ENCODE measurements around the gene DENND2D. TPM values are rescaled to one million over a fixed set of nuclear protein-coding genes. Genes with fewer than 3 reads are reported as not detected.
A peak's percentile ranks its signal among the peaks of the same experiment; 100 is the strongest.

DENND2D gene
- total RNA-seq, 1 donor from 2014 or later: 2.6 TPM

DNA sequence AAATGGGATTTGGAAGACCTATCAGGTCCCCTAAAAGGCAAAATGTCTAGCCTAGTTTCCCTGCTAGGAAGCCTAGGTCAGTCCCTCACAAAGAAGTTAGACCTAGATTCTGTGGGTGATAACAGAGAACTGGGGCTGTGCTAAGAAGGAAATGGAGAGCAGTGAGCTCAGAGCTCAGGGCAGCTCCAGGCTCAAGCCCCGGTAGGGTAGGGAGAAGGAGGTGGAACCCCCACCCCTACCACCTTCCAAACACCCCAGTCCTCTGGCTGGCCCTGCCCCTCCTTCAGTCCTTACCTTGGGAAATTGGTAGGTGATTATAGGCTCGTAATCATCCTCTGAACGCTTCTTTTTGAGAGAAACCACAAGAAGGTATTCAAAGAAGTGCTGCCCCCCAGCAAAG, 1.1 kb downstream of the DENND2D start:
- TF ChIP-seq, protein P1, sequence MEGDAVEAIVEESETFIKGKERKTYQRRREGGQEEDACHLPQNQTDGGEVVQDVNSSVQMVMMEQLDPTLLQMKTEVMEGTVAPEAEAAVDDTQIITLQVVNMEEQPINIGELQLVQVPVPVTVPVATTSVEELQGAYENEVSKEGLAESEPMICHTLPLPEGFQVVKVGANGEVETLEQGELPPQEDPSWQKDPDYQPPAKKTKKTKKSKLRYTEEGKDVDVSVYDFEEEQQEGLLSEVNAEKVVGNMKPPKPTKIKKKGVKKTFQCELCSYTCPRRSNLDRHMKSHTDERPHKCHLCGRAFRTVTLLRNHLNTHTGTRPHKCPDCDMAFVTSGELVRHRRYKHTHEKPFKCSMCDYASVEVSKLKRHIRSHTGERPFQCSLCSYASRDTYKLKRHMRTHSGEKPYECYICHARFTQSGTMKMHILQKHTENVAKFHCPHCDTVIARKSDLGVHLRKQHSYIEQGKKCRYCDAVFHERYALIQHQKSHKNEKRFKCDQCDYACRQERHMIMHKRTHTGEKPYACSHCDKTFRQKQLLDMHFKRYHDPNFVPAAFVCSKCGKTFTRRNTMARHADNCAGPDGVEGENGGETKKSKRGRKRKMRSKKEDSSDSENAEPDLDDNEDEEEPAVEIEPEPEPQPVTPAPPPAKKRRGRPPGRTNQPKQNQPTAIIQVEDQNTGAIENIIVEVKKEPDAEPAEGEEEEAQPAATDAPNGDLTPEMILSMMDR (IDR thresholded peaks at IDR 0.05; ENCODE audit: unreplicated experiment): no peak
- peaks cover 4% of the 10 kb centered on the region for H3K27me3 Mint-ChIP-seq
- H3K4me1 Mint-ChIP-seq (ENCODE audit: low read depth): peaks cover 23% of the 10 kb centered on the region
- H3K27ac Mint-ChIP-seq: no peak overlapping the region
- H3K9me3 Mint-ChIP-seq (ENCODE audit: low read depth): no peaks in the 10 kb centered on the region
- no peak overlapping the region for H3K4me3 Mint-ChIP-seq (ENCODE audit: low read depth)
- H3K36me3 Mint-ChIP-seq (ENCODE audit: insufficient read depth): no peaks in the 10 kb centered on the region
- DNase-seq (ENCODE audit: low spot score, unreplicated experiment): no peak

DNA sequence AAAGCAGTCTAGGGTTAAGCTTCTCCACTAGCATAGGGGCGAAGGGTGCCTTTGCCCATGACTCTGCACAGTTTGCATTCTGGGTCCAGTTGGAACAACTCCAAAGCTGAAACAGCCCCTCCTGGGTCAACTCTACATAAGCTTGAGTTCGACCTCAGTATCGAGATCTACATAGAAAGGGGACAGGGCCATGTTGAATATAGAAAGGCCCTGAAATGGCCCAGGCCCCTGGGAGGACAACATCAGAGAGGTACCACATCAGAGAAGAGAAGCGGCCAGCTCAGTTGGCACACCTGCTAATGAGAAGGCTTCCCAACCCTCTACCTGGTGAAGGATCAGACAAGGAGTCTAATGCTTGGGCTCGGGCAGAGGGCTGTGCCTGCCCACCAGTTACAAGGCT, 1.6 kb downstream of the DENND2D start:
- TF ChIP-seq, protein P1 (IDR thresholded peaks at IDR 0.05; ENCODE audit: unreplicated experiment): no peak
- H3K9me3 Mint-ChIP-seq (ENCODE audit: low read depth): no peaks in the 10 kb centered on the region
- H3K4me1 Mint-ChIP-seq (ENCODE audit: low read depth): peaks cover 23% of the 10 kb centered on the region
- H3K36me3 Mint-ChIP-seq (ENCODE audit: insufficient read depth): no peaks in the 10 kb centered on the region
- H3K4me3 Mint-ChIP-seq (ENCODE audit: low read depth): no peak overlapping the region
- H3K27me3 Mint-ChIP-seq: peaks cover 4% of the 10 kb centered on the region
- H3K27ac Mint-ChIP-seq: no peak overlapping the region
- DNase-seq (ENCODE audit: low spot score, unreplicated experiment): no peak

DNA sequence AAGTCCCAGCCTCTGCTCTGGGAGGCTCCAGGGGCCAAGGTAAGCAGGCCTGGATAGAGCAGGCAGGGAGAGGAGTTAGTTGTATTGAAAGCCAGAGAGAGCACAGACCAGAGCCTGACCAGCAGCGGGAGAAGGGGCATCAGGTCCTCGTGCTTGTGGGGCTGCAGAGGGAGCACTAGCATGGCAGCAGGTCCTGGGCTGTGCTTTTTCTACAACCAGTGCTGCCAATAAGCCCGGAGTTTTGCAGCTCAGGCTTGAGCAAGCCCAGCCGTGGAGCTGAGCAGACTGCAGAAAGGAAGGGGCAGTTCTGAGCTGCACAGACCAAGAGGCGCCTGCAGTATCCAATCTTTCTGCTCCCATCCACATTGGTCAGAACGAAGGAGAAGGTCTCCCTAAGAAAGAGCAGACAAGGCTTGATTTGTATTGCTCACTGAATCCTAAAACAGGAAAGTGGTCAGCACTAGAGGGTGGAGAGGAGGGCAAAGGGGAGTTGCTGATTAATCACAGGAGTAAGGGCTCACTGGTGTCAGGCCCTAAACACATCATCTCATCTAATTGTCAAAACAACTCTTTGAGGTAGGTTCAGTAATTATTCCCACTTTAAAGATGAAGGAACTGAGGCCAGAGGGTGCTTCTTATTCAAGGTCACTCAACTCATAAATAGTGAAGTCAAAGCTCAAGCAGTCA, 2.7 kb downstream of the DENND2D start:
- TF ChIP-seq, protein P1 (IDR thresholded peaks at IDR 0.05; ENCODE audit: unreplicated experiment): peak; percentile 50
- DNase-seq (ENCODE audit: low spot score, unreplicated experiment): no peak
- H3K4me1 Mint-ChIP-seq (ENCODE audit: low read depth): peaks cover 24% of the 10 kb centered on the region
- H3K4me3 Mint-ChIP-seq (ENCODE audit: low read depth): no peak overlapping the region
- H3K9me3 Mint-ChIP-seq (ENCODE audit: low read depth): no peaks in the 10 kb centered on the region
- H3K27me3 Mint-ChIP-seq: peaks cover 4% of the 10 kb centered on the region
- H3K27ac Mint-ChIP-seq: no peak overlapping the region
- H3K36me3 Mint-ChIP-seq (ENCODE audit: insufficient read depth): no peaks in the 10 kb centered on the region

DNA sequence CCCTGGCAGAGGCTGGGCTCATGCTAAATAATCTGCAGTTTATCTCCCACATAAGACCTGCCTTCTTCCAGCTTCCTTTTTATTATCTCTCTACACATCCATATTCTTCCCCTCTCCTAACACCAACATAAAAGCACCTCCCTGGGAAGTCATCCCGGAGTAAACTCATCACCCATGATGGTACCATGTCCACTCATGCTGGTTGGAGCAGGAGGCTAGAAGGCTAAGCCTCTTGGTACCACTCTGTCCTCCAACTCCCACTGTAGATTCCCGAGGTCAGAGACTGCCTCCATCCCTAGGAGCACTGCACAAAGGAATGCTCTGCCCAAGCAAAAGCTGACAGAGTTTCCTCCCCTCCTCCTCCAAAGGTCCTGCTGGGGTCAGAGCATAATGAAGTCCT, 4.2 kb downstream of the DENND2D start:
- TF ChIP-seq, protein P1 (IDR thresholded peaks at IDR 0.05; ENCODE audit: unreplicated experiment): no peak
- DNase-seq (ENCODE audit: low spot score, unreplicated experiment): no peak
- Mint-ChIP-seq H3K4me1 (ENCODE audit: low read depth) (peaks cover 13% of the 10 kb centered on the region), H3K36me3 (ENCODE audit: insufficient read depth) (no peaks in the 10 kb centered on the region), H3K9me3 (ENCODE audit: low read depth) (no peaks in the 10 kb centered on the region), H3K27ac (no peak overlapping the region), H3K4me3 (ENCODE audit: low read depth) (no peak overlapping the region), H3K27me3 (peaks cover 4% of the 10 kb centered on the region)

DNA sequence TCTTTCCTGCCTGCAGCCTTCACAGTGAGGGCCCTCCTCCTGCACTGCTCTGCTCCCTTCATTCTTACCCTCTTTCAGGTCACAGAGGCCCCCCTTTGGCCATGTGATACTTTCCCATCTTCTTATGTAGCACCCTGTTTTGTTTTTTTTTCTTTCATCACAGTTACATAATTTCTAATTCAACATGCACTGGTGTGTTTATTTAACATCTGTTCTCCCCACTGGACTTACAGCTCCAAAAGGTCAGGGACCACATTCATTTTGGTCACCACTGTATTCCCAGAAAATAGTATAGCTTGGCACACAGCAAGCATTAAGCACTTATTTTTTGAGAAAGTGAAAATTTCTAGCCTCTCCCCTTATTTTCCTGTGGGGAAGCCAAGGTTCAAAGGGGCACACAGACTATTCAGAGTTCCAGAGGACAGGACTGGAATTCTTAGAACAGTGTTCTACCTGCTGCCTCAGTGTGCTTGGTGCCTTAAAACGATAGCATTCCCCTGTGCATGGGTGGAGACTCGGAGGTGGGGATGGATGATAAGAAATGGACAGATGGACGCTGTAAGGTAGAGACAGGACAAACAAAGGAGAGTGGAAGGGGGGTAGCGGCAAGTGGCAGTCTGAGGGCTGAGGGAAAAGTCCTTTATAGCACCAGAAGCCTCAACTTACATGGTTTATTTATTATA, 5.3 kb downstream of the DENND2D start:
- H3K27me3 Mint-ChIP-seq: peaks cover 4% of the 10 kb centered on the region
- DNase-seq (ENCODE audit: low spot score, unreplicated experiment): no peak
- peaks cover 1% of the 10 kb centered on the region for H3K36me3 Mint-ChIP-seq (ENCODE audit: insufficient read depth)
- H3K4me3 Mint-ChIP-seq (ENCODE audit: low read depth): no peak overlapping the region
- no peaks in the 10 kb centered on the region for H3K9me3 Mint-ChIP-seq (ENCODE audit: low read depth)
- no peak overlapping the region for H3K27ac Mint-ChIP-seq
- TF ChIP-seq, protein P1 (IDR thresholded peaks at IDR 0.05; ENCODE audit: unreplicated experiment): no peak
- peaks cover 14% of the 10 kb centered on the region for H3K4me1 Mint-ChIP-seq (ENCODE audit: low read depth)

Measured in progenitor cell of endocrine pancreas (in vitro differentiated cells).